Measurements from ENCODE around the gene ERCC2. TPM values are rescaled to one million over a fixed set of nuclear protein-coding genes. Genes with fewer than 3 reads are reported as not detected.

The ERCC2 gene
- total and polyA plus RNA-seq, 2 experiments from 2014 or later, result 19.2 to 69.1 TPM

- no peak for TF ChIP-seq CTCF (IDR thresholded peaks at IDR 0.05; ENCODE audit: low read depth, low read length)
- H3K4me3 ChIP-seq, result no peak overlapping the region
- DNase-seq (ENCODE audit: low read depth in 1 of 2, low spot score in 1 of 2), result no peak
- no peak overlapping the region for H3K27ac ChIP-seq
- peaks cover 12% of the 10 kb centered on the region for H3K36me3 ChIP-seq
- no peaks in the 10 kb centered on the region for H3K27me3 ChIP-seq
- H3K4me1 ChIP-seq (ENCODE audit: low read depth), result no peaks in the 10 kb centered on the region
- H3K9me3 ChIP-seq (ENCODE audit: low read depth), result no peaks in the 10 kb centered on the region
Measured at GRCh38 chr19:45364696-45365095, 5.7 kb downstream of the ERCC2 start.

GRCh38 chr19:45363861-45364459 lies 6.4 kb downstream of the ERCC2 start:
- Histone ChIP-seq H3K27ac (no peak overlapping the region), H3K36me3 (peaks cover 15% of the 10 kb centered on the region)

DNA sequence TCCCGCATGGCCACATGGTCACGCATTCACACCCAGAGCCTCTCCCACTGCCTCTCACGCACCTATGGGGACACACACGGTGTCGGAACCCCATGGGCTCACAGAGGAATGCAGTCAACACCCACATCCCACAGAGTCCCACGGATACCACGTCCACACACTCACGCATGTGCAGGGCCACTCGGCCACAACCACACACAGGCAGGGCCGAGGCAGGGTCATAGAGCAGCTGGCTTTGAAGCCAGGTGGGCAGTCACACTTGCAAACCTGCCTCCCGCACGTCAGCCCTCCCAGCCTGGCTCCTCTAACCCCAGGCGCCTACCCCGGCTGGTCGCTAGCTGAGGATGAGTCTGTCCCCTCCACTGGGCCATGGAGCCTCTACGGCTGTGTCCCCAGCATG lies 8.1 kb downstream of the ERCC2 start:
- H3K36me3 ChIP-seq, result peaks cover 18% of the 10 kb centered on the region

More at GRCh38 chr19:45363861-45364459, 6.4 kb downstream of the ERCC2 start:
- no peak for DNase-seq (ENCODE audit: low read depth in 1 of 2, low spot score in 1 of 2)
- no peaks in the 10 kb centered on the region for H3K4me1 ChIP-seq (ENCODE audit: low read depth)
- no peaks in the 10 kb centered on the region for H3K27me3 ChIP-seq
- no peak overlapping the region for H3K4me3 ChIP-seq
- H3K9me3 ChIP-seq (ENCODE audit: low read depth), result no peaks in the 10 kb centered on the region
- no peak for TF ChIP-seq CTCF (IDR thresholded peaks at IDR 0.05; ENCODE audit: low read depth, low read length)

DNA sequence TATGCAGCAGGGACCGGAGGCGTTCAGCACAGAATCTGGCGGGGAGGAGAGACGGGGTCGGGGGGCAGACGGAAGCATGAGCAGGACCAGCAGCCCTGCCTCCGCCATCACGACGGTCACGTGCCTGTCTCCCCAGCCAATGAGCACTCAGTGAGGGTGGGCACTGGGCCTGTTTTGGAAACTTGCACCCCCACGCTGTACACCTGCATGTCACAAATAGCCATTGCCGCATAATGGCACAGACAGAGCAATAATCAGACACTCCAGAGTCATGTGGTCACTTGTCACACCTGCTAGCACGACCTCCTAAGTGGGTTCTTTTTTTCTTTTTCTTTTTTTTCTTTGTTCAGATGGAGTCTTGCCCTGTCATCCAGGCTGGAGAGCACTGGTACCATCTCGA lies 8.8 kb downstream of the ERCC2 start:
- no peaks in the 10 kb centered on the region for H3K4me1 ChIP-seq (ENCODE audit: low read depth)
- peaks cover 22% of the 10 kb centered on the region for H3K36me3 ChIP-seq
- TF ChIP-seq CTCF (IDR thresholded peaks at IDR 0.05; ENCODE audit: low read depth, low read length), result no peak
- H3K27me3 ChIP-seq, result no peaks in the 10 kb centered on the region
- H3K27ac ChIP-seq, result no peak overlapping the region
- H3K9me3 ChIP-seq (ENCODE audit: low read depth), result no peaks in the 10 kb centered on the region
- no peak for DNase-seq (ENCODE audit: low read depth in 1 of 2, low spot score in 1 of 2)
- no peak overlapping the region for H3K4me3 ChIP-seq

More for the DNA sequence above, 8.1 kb downstream of the ERCC2 start:
- no peak for DNase-seq (ENCODE audit: low read depth in 1 of 2, low spot score in 1 of 2)
- no peaks in the 10 kb centered on the region for H3K4me1 ChIP-seq (ENCODE audit: low read depth)
- no peak overlapping the region for H3K4me3 ChIP-seq
- H3K27ac ChIP-seq, result no peak overlapping the region
- no peaks in the 10 kb centered on the region for H3K9me3 ChIP-seq (ENCODE audit: low read depth)
- no peak for TF ChIP-seq CTCF (IDR thresholded peaks at IDR 0.05; ENCODE audit: low read depth, low read length)
- H3K27me3 ChIP-seq, result no peaks in the 10 kb centered on the region

GRCh38 chr19:45358213-45358792 lies 12.1 kb downstream of the ERCC2 start:
- Histone ChIP-seq H3K9me3 (ENCODE audit: low read depth) (no peaks in the 10 kb centered on the region), H3K36me3 (peaks cover 34% of the 10 kb centered on the region)

More at GRCh38 chr19:45358213-45358792, 12.1 kb downstream of the ERCC2 start:
- H3K4me3 ChIP-seq, result no peak overlapping the region
- no peak for DNase-seq (ENCODE audit: low read depth in 1 of 2, low spot score in 1 of 2)
- no peak for TF ChIP-seq CTCF (IDR thresholded peaks at IDR 0.05; ENCODE audit: low read depth, low read length)
- H3K4me1 ChIP-seq (ENCODE audit: low read depth), result no peaks in the 10 kb centered on the region
- H3K27me3 ChIP-seq, result no peaks in the 10 kb centered on the region
- H3K27ac ChIP-seq, result no peak overlapping the region

Measured in cardiac muscle cell (in vitro differentiated cells and primary cell).